ENCODE measurements around the gene CYFIP1. TPM values are rescaled to one million over a fixed set of nuclear protein-coding genes. Genes with fewer than 3 reads are reported as not detected.

The CYFIP1 gene
- total RNA-seq, 3 donors from 2014 or later = 139 to 210 (median 143) TPM

GRCh38 chr15:22866079-22866478 is 114.1 kb downstream of the CYFIP1 start:
- ATAC-seq (no peak), DNase-seq (no peak)
- Histone ChIP-seq H3K4me1 (ENCODE audit: low read depth) (no peaks in the 10 kb centered on the region), H3K9me3 (no peaks in the 10 kb centered on the region), H3K36me3 (ENCODE audit: low read depth) (no peaks in the 10 kb centered on the region), H3K4me3 (no peak overlapping the region)
- intact Hi-C loops (cut with DNase I, micrococcal nuclease) = no loop called here
- TF ChIP-seq CTCF (IDR thresholded peaks at IDR 0.05) = no peak

GRCh38 chr15:22863356-22863755 is 116.8 kb downstream of the CYFIP1 start:
- no peaks in the 10 kb centered on the region for H3K36me3 ChIP-seq (ENCODE audit: low read depth)
- no peak overlapping the region for H3K4me3 ChIP-seq
- no peaks in the 10 kb centered on the region for H3K4me1 ChIP-seq (ENCODE audit: low read depth)
- no peak for TF ChIP-seq CTCF (IDR thresholded peaks at IDR 0.05)
- intact Hi-C loops (cut with DNase I, micrococcal nuclease) = no loop called here
- no peak for ATAC-seq
- no peaks in the 10 kb centered on the region for H3K9me3 ChIP-seq
- no peak for DNase-seq

GRCh38 chr15:22861161-22861560 is 119.0 kb downstream of the CYFIP1 start:
- ATAC-seq = no peak
- intact Hi-C loops (cut with DNase I, micrococcal nuclease) = no loop called here
- no peaks in the 10 kb centered on the region for H3K36me3 ChIP-seq (ENCODE audit: low read depth)

GRCh38 chr15:22856659-22857058 is 123.5 kb downstream of the CYFIP1 start:
- H3K9me3 ChIP-seq = no peaks in the 10 kb centered on the region
- no peak for DNase-seq
- TF ChIP-seq CTCF (IDR thresholded peaks at IDR 0.05) = no peak
- H3K4me1 ChIP-seq (ENCODE audit: low read depth) = no peaks in the 10 kb centered on the region
- no peak for ATAC-seq
- intact Hi-C loops (cut with DNase I, micrococcal nuclease) = loop anchor here in 1 of 2 donors (10.0 kb wide), 1 partner anchor 178 kb away; the partner anchor contains the start of gene TUBGCP5
- H3K36me3 ChIP-seq (ENCODE audit: low read depth) = no peaks in the 10 kb centered on the region
- H3K4me3 ChIP-seq = no peak overlapping the region

More at GRCh38 chr15:22861161-22861560, 119.0 kb downstream of the CYFIP1 start:
- no peak for DNase-seq
- H3K4me1 ChIP-seq (ENCODE audit: low read depth) = no peaks in the 10 kb centered on the region
- no peaks in the 10 kb centered on the region for H3K9me3 ChIP-seq
- TF ChIP-seq CTCF (IDR thresholded peaks at IDR 0.05) = no peak
- no peak overlapping the region for H3K4me3 ChIP-seq

GRCh38 chr15:22855791-22856190 is 124.4 kb downstream of the CYFIP1 start:
- no peak for TF ChIP-seq CTCF (IDR thresholded peaks at IDR 0.05)
- no peak for ATAC-seq
- Histone ChIP-seq H3K36me3 (ENCODE audit: low read depth) (no peaks in the 10 kb centered on the region), H3K4me1 (ENCODE audit: low read depth) (no peaks in the 10 kb centered on the region), H3K9me3 (no peaks in the 10 kb centered on the region), H3K4me3 (no peak overlapping the region)
- intact Hi-C loops (cut with DNase I, micrococcal nuclease) = loop anchor here in 1 of 2 donors (10.0 kb wide), 1 partner anchor 179 kb away; the partner anchor contains the start of gene TUBGCP5
- DNase-seq = no peak

- Histone ChIP-seq H3K4me1 (ENCODE audit: low read depth) (no peaks in the 10 kb centered on the region), H3K4me3 (no peak overlapping the region), H3K9me3 (no peaks in the 10 kb centered on the region), H3K36me3 (ENCODE audit: low read depth) (no peaks in the 10 kb centered on the region)
- TF ChIP-seq CTCF (IDR thresholded peaks at IDR 0.05) = no peak
- no peak for ATAC-seq
- DNase-seq = no peak
- intact Hi-C loops (cut with DNase I, micrococcal nuclease) = loop anchor here in 1 of 2 donors (10.0 kb wide), 1 partner anchor 183 kb away; the partner anchor contains the start of gene TUBGCP5
Observed at GRCh38 chr15:22851513-22851912, 128.7 kb downstream of the CYFIP1 start.

Data from mucosa of descending colon (tissue), 3 donors.